ENCODE results near the gene PAIP1. TPM values are rescaled to one million over a fixed set of nuclear protein-coding genes. Genes with fewer than 3 reads are reported as not detected.

PAIP1 gene
- total RNA-seq, 1 donor from 2014 or later, result 101 TPM

- H3K27ac ChIP-seq (ENCODE audit: low read depth, low read length), result peak overlapping the region; percentile 77
- no peaks in the 10 kb centered on the region for H3K9me3 ChIP-seq (ENCODE audit: insufficient read depth, low read depth, low read length)
- H3K36me3 ChIP-seq (ENCODE audit: insufficient read depth, low read length), result peaks cover 16% of the 10 kb centered on the region
- H3K4me2 ChIP-seq (ENCODE audit: low read length), result peak overlapping the region; percentile 84
- Mint-ChIP-seq H3K27me3 (ENCODE audit: low read depth, unreplicated experiment) (no peaks in the 10 kb centered on the region), H3K27ac (ENCODE audit: unreplicated experiment) (peak overlapping the region; percentile 93), H3K9me3 (ENCODE audit: unreplicated experiment) (no peaks in the 10 kb centered on the region), H3K4me3 (ENCODE audit: unreplicated experiment) (no peak overlapping the region), H3K36me3 (ENCODE audit: low read depth, unreplicated experiment) (peaks cover 2% of the 10 kb centered on the region), H3K4me1 (ENCODE audit: low read depth, unreplicated experiment) (peaks cover 5% of the 10 kb centered on the region)
- DNase-seq (ENCODE audit: low read depth), result peak; percentile 25
- peak overlapping the region; percentile 87 for H3K4me3 ChIP-seq (ENCODE audit: insufficient read depth, low read depth, low read length)
- no peak for TF ChIP-seq CTCF (IDR thresholded peaks at IDR 0.05; ENCODE audit: insufficient read depth, low read depth, low read length)
- no peak for TF ChIP-seq EZH2 (IDR thresholded peaks at IDR 0.05; ENCODE audit: insufficient read depth, low read length)
- peak overlapping the region; percentile 47 for H2AFZ ChIP-seq (ENCODE audit: low read depth, low read length)
- H3K9ac ChIP-seq (ENCODE audit: low read length), result peak overlapping the region; percentile 89
- H3K79me2 ChIP-seq (ENCODE audit: insufficient read depth, low read length), result peaks cover 59% of the 10 kb centered on the region
- H4K20me1 ChIP-seq (ENCODE audit: insufficient read depth, low read length), result peaks cover 31% of the 10 kb centered on the region
- H3K4me1 ChIP-seq (ENCODE audit: insufficient read depth, low read length), result peaks cover 10% of the 10 kb centered on the region
- no peak for FAIRE-seq
- no peaks in the 10 kb centered on the region for H3K27me3 ChIP-seq (ENCODE audit: insufficient read depth, low read length)
These were observed 826 bp downstream of the PAIP1 start for GRCh38 chr5:43555895-43556606.

DNA sequence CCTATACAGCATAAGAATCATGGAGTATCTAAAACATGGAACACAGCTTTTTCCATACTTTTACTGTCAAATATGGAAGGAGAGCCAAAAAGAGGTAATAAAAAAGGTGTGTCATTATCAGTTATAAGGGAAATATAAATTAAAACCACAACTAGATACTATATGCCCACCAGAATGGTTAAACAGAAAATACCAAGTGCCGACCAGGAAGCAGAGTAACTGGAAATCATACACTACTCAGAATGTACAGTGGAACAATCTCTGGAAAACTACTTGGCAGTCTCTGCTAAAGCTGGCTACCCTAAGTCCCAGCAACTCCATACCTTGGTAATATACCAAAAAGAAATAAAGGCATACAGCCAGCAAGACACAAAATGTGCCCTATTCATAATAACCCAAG, 2.4 kb downstream of the PAIP1 start:
- H3K27me3 Mint-ChIP-seq (ENCODE audit: low read depth, unreplicated experiment), result no peaks in the 10 kb centered on the region
- no peak overlapping the region for H3K4me3 Mint-ChIP-seq (ENCODE audit: unreplicated experiment)
- no peak overlapping the region for H3K27ac Mint-ChIP-seq (ENCODE audit: unreplicated experiment)
- H3K9me3 Mint-ChIP-seq (ENCODE audit: unreplicated experiment), result no peaks in the 10 kb centered on the region
- peak overlapping the region; percentile 87 for H3K4me3 ChIP-seq (ENCODE audit: insufficient read depth, low read depth, low read length)
- H3K36me3 Mint-ChIP-seq (ENCODE audit: low read depth, unreplicated experiment), result peaks cover 4% of the 10 kb centered on the region
- FAIRE-seq, result no peak
- H3K9me3 ChIP-seq (ENCODE audit: insufficient read depth, low read depth, low read length), result no peaks in the 10 kb centered on the region
- peaks cover 44% of the 10 kb centered on the region for H4K20me1 ChIP-seq (ENCODE audit: insufficient read depth, low read length)
- no peak overlapping the region for H3K9ac ChIP-seq (ENCODE audit: low read length)
- peaks cover 10% of the 10 kb centered on the region for H3K4me1 ChIP-seq (ENCODE audit: insufficient read depth, low read length)
- H2AFZ ChIP-seq (ENCODE audit: low read depth, low read length), result no peak overlapping the region
- no peaks in the 10 kb centered on the region for H3K27me3 ChIP-seq (ENCODE audit: insufficient read depth, low read length)
- no peak overlapping the region for H3K27ac ChIP-seq (ENCODE audit: low read depth, low read length)
- H3K36me3 ChIP-seq (ENCODE audit: insufficient read depth, low read length), result peaks cover 18% of the 10 kb centered on the region
- H3K79me2 ChIP-seq (ENCODE audit: insufficient read depth, low read length), result peaks cover 74% of the 10 kb centered on the region
- peaks cover 10% of the 10 kb centered on the region for H3K4me1 Mint-ChIP-seq (ENCODE audit: low read depth, unreplicated experiment)
- peak overlapping the region; percentile 84 for H3K4me2 ChIP-seq (ENCODE audit: low read length)
- DNase-seq (ENCODE audit: low read depth), result no peak
- TF ChIP-seq EZH2 (IDR thresholded peaks at IDR 0.05; ENCODE audit: insufficient read depth, low read length), result no peak
- TF ChIP-seq CTCF (IDR thresholded peaks at IDR 0.05; ENCODE audit: insufficient read depth, low read depth, low read length), result no peak

DNA sequence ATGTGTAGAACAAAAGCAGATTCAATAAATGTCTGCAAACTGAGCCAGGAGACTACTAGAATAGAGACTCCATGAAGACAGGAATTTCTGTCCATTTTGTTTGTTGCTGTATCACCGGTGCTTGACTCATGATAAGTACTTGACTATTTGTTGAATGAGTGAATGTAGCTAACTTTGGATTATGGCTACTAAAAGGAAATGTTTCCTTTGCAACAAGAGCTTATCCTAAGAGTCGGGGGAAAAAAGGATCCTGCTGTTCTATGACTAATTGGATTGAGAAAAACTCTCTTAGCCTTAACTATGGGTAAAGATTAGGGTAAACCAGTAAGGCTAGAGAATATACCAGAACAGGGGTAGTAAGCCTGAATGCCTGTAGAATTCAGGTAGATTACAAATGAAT, 3.5 kb downstream of the PAIP1 start:
- H3K36me3 ChIP-seq (ENCODE audit: insufficient read depth, low read length), result peaks cover 18% of the 10 kb centered on the region
- no peak overlapping the region for H3K27ac ChIP-seq (ENCODE audit: low read depth, low read length)
- H3K79me2 ChIP-seq (ENCODE audit: insufficient read depth, low read length), result peaks cover 82% of the 10 kb centered on the region
- DNase-seq (ENCODE audit: low read depth), result peak; percentile 32
- no peak overlapping the region for H3K9ac ChIP-seq (ENCODE audit: low read length)
- no peak overlapping the region for H3K4me3 ChIP-seq (ENCODE audit: insufficient read depth, low read depth, low read length)
- TF ChIP-seq CTCF (IDR thresholded peaks at IDR 0.05; ENCODE audit: insufficient read depth, low read depth, low read length) (no peak), EZH2 (IDR thresholded peaks at IDR 0.05; ENCODE audit: insufficient read depth, low read length) (no peak)
- peaks cover 10% of the 10 kb centered on the region for H3K4me1 ChIP-seq (ENCODE audit: insufficient read depth, low read length)
- no peak for FAIRE-seq
- no peaks in the 10 kb centered on the region for H3K9me3 ChIP-seq (ENCODE audit: insufficient read depth, low read depth, low read length)
- H2AFZ ChIP-seq (ENCODE audit: low read depth, low read length), result no peak overlapping the region
- no peaks in the 10 kb centered on the region for H3K27me3 ChIP-seq (ENCODE audit: insufficient read depth, low read length)
- peaks cover 4% of the 10 kb centered on the region for H3K36me3 Mint-ChIP-seq (ENCODE audit: low read depth, unreplicated experiment)
- no peak overlapping the region for H3K27ac Mint-ChIP-seq (ENCODE audit: unreplicated experiment)
- no peaks in the 10 kb centered on the region for H3K9me3 Mint-ChIP-seq (ENCODE audit: unreplicated experiment)
- H3K4me3 Mint-ChIP-seq (ENCODE audit: unreplicated experiment), result no peak overlapping the region
- peaks cover 53% of the 10 kb centered on the region for H4K20me1 ChIP-seq (ENCODE audit: insufficient read depth, low read length)
- peaks cover 10% of the 10 kb centered on the region for H3K4me1 Mint-ChIP-seq (ENCODE audit: low read depth, unreplicated experiment)
- peak overlapping the region; percentile 84 for H3K4me2 ChIP-seq (ENCODE audit: low read length)
- H3K27me3 Mint-ChIP-seq (ENCODE audit: low read depth, unreplicated experiment), result no peaks in the 10 kb centered on the region

Data from astrocyte (in vitro differentiated cells and primary cell).